Mesendoderm (in vitro differentiated cells): ENCODE data around the gene VRK1.

Source experiments
- DNase-seq: peaks from one replicate; pipeline ENCODE4 v3.0.0; 2013
- H2AK5ac ChIP-seq: 2 replicates; pipeline ENCODE4 v1.6.1; 2013; ENCODE audit warnings: low read length, inconsistent platforms
- H2BK120ac ChIP-seq: 2 replicates; pipeline ENCODE4 v1.6.1; 2013; ENCODE audit warnings: low read depth, mild to moderate bottlenecking, low read length, moderate library complexity, mixed read lengths
- H2BK15ac ChIP-seq: replicated peaks from 2 replicates; pipeline ENCODE4 v1.6.1; 2013; ENCODE audit warnings: low read depth, mild to moderate bottlenecking, moderate library complexity
- H2BK5ac ChIP-seq: 2 replicates; pipeline ENCODE4 v1.6.1; 2013; ENCODE audit warnings: low read length, inconsistent platforms
- H3K18ac ChIP-seq: 2 replicates; pipeline ENCODE4 v1.6.1; 2013; ENCODE audit warnings: mild to moderate bottlenecking, low read length, mixed read lengths
- H3K23ac ChIP-seq: one replicate; pipeline ENCODE4 v1.6.1; 2013; ENCODE audit warnings: low read length
- H3K27ac ChIP-seq: 2 replicates; pipeline ENCODE4 v1.5.1; 2013; ENCODE audit warnings: low read depth, mild to moderate bottlenecking, inconsistent platforms, low read length, moderate library complexity
- H3K27me3 ChIP-seq: 2 replicates; pipeline ENCODE4 v1.6.1; 2013; ENCODE audit warnings: low read length, control low read depth, mild to moderate bottlenecking, inconsistent platforms; ENCODE audit not compliant: insufficient read depth, poor library complexity
- H3K36me3 ChIP-seq: 2 replicates; pipeline ENCODE4 v1.6.1; 2013; ENCODE audit warnings: low read length, inconsistent platforms; ENCODE audit not compliant: control insufficient read depth, insufficient read depth
- H3K4ac ChIP-seq: one replicate; pipeline ENCODE4 v1.6.1; 2013; ENCODE audit warnings: low read depth, mild to moderate bottlenecking, low read length, moderate library complexity
- H3K4me1 ChIP-seq: 2 replicates; pipeline ENCODE4 v1.6.1; 2013; ENCODE audit warnings: low read depth, low read length, inconsistent platforms; ENCODE audit not compliant: control insufficient read depth
- H3K4me2 ChIP-seq: 2 replicates; pipeline ENCODE4 v1.6.1; 2013; ENCODE audit warnings: low read length
- H3K4me3 ChIP-seq: 2 replicates; pipeline ENCODE4 v1.5.1; 2013; ENCODE audit warnings: mild to moderate bottlenecking, low read length
- H3K56ac ChIP-seq: one replicate; pipeline ENCODE4 v1.6.1; 2013; ENCODE audit warnings: low read length
- H3K79me1 ChIP-seq: 2 replicates; pipeline ENCODE4 v1.6.1; 2013; ENCODE audit warnings: low read length, inconsistent platforms
- H3K79me2 ChIP-seq: 2 replicates; pipeline ENCODE4 v1.6.1; 2013; ENCODE audit warnings: mild to moderate bottlenecking, low read length; ENCODE audit not compliant: control insufficient read depth, insufficient read depth
- H3K9ac ChIP-seq: 2 replicates; pipeline ENCODE4 v1.6.1; 2013; ENCODE audit warnings: low read length, inconsistent platforms
- H4K5ac ChIP-seq: one replicate; pipeline ENCODE4 v1.6.1; 2013; ENCODE audit warnings: low read length
- H4K8ac ChIP-seq: one replicate; pipeline ENCODE4 v1.6.1; 2013; ENCODE audit warnings: low read depth, mild to moderate bottlenecking, control low read depth, low read length, moderate library complexity
- WGBS: extraction: QIAGEN DNeasy Blood & Tissue Kit; methylation state at CpG from one replicate; pipeline ENCODE4 v1.1.7; 2013; ENCODE audit warnings: low lambda C conversion rate, missing lambda C conversion rate; ENCODE audit not compliant: insufficient coverage; ENCODE audit errors: extremely low coverage; 5-methylcytosine and 5-hydroxymethylcytosine counted together

VRK1 gene

DNA sequence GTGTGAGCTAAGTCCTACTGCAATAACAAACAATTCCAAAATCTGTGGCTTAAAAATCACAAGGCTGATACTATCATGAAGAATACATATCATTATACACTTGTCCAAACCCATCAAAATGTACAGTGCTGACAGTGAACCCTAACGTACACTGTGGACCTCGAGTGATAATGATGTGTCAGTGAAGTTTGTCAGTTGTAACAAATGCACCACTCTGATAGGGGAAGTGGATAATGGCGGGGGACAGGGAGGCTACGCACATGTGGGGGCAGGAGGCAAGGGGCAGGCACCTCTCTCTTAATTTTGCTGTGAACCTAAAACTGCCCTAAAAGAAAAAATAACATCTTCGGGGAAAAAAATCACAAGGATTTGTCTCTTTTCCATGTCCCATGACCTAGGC is 100.0 kb downstream of the VRK1 start:
- H3K9ac ChIP-seq: no peak overlapping the region
- H2BK120ac ChIP-seq: no peak overlapping the region
- no peak overlapping the region for H3K23ac ChIP-seq
- H3K4ac ChIP-seq: no peak overlapping the region
- H2BK5ac ChIP-seq: no peak overlapping the region
- H3K27me3 ChIP-seq: no peaks in the 10 kb centered on the region
- H3K4me3 ChIP-seq: no peak overlapping the region
- no peak overlapping the region for H2BK15ac ChIP-seq
- no peaks in the 10 kb centered on the region for H3K79me2 ChIP-seq
- H2AK5ac ChIP-seq: no peak overlapping the region
- H4K8ac ChIP-seq: no peak overlapping the region
- H3K27ac ChIP-seq: no peak overlapping the region
- H3K4me1 ChIP-seq: no peaks in the 10 kb centered on the region
- DNase-seq: no peak
- no peak overlapping the region for H3K18ac ChIP-seq
- no peaks in the 10 kb centered on the region for H3K36me3 ChIP-seq
- H3K4me2 ChIP-seq: no peak overlapping the region
- H3K79me1 ChIP-seq: no peaks in the 10 kb centered on the region
- WGBS: no CpG with 5 or more reads among the region's 5 CpGs
- H3K56ac ChIP-seq: no peak overlapping the region
- H4K5ac ChIP-seq: no peak overlapping the region

DNA sequence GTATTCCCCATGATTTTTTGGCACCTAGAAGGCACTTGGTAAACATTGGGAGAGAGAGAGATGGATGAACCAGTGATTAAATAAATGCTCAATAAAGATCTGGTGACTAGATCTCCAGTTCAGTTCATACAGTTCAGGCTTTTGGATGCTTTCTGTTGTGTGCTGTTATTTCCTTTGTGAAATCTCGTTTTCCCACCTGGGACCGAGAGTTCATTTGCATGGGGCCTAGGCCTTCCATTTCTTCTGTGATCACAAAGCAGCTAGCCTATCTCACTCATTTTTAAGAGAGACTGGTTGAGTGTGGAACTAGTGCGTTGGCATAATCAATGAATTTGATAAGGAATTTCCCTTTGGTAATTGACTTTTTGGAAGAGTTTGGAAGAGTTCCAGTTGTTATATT is 104.0 kb downstream of the VRK1 start:
- H3K36me3 ChIP-seq: no peaks in the 10 kb centered on the region
- WGBS: no CpG with 5 or more reads among the region's 3 CpGs

DNA sequence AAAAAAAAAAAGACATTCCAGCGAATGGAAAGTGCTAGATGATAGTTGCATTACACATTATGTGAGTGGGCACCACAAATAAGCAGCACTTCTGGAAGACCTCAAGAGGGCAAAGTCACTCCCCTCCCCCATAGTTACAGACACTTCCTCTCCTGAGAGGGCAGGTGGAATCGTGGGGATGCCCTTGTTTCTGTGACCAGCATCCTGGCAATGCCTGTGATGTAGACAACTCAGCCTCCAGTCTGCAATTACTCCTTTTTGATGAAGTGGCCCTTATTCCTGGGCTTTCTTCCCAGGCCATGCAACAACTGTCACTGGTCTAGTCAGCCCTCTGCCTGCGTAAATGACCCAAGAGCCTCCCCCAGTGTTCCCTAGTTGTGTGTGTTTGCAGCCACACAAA is 104.8 kb downstream of the VRK1 start:
- no peak overlapping the region for H3K56ac ChIP-seq
- WGBS: no CpG with 5 or more reads among the region's 3 CpGs
- H2BK120ac ChIP-seq: no peak overlapping the region
- no peak overlapping the region for H2BK15ac ChIP-seq
- H3K27me3 ChIP-seq: no peaks in the 10 kb centered on the region
- no peaks in the 10 kb centered on the region for H3K36me3 ChIP-seq
- no peak overlapping the region for H4K8ac ChIP-seq
- DNase-seq: no peak
- H3K4ac ChIP-seq: no peak overlapping the region
- H3K79me1 ChIP-seq: no peaks in the 10 kb centered on the region
- H3K4me3 ChIP-seq: no peak overlapping the region
- no peaks in the 10 kb centered on the region for H3K79me2 ChIP-seq
- no peak overlapping the region for H4K5ac ChIP-seq
- no peak overlapping the region for H3K4me2 ChIP-seq
- no peak overlapping the region for H3K18ac ChIP-seq
- H2BK5ac ChIP-seq: no peak overlapping the region
- H3K23ac ChIP-seq: no peak overlapping the region
- no peaks in the 10 kb centered on the region for H3K4me1 ChIP-seq
- H3K27ac ChIP-seq: no peak overlapping the region
- no peak overlapping the region for H3K9ac ChIP-seq
- H2AK5ac ChIP-seq: no peak overlapping the region

More for the DNA sequence above, 104.0 kb downstream of the VRK1 start:
- H2BK5ac ChIP-seq: no peak overlapping the region
- H3K4ac ChIP-seq: no peak overlapping the region
- H3K18ac ChIP-seq: no peak overlapping the region
- H2BK15ac ChIP-seq: no peak overlapping the region
- H3K9ac ChIP-seq: no peak overlapping the region
- no peaks in the 10 kb centered on the region for H3K79me1 ChIP-seq
- H3K27ac ChIP-seq: no peak overlapping the region
- H3K4me1 ChIP-seq: no peaks in the 10 kb centered on the region
- no peak overlapping the region for H4K5ac ChIP-seq
- no peak overlapping the region for H2BK120ac ChIP-seq
- no peak overlapping the region for H2AK5ac ChIP-seq
- no peak overlapping the region for H3K4me2 ChIP-seq
- no peak overlapping the region for H3K56ac ChIP-seq
- DNase-seq: no peak
- H3K79me2 ChIP-seq: no peaks in the 10 kb centered on the region
- no peak overlapping the region for H3K4me3 ChIP-seq
- H3K27me3 ChIP-seq: no peaks in the 10 kb centered on the region
- H3K23ac ChIP-seq: no peak overlapping the region
- no peak overlapping the region for H4K8ac ChIP-seq

DNA sequence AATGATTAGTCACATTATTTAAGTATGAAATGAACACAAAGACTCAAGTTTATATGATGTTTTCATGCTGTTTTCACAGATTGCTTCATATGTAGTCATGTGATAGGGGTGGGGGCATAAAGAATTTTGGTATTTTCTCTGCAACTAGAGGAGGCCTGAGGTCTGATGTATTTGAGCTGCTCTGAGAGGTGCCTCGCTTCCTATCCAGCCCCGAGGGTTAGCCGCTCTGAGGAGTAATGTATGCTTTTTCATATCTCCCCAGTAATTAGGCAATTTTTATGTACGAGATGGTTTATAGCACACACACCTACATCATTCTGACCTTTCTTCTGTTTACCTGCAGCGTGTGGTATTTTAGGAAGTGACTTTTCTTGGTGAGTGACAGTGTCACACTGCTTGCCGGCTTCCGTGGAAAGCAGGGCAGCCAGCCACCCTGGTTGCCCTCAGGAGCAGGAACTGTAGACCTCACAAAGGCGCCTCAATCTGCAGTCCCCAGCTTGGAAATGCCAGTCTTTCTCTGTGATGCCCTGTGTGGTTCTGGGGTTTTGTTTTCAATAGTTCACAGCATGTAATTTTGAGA is 106.4 kb downstream of the VRK1 start:
- H3K4ac ChIP-seq: no peak overlapping the region
- no peak overlapping the region for H4K8ac ChIP-seq
- no peak overlapping the region for H3K4me2 ChIP-seq
- H4K5ac ChIP-seq: no peak overlapping the region
- H3K4me1 ChIP-seq: no peaks in the 10 kb centered on the region
- no peak overlapping the region for H3K27ac ChIP-seq
- no peaks in the 10 kb centered on the region for H3K79me2 ChIP-seq
- H2BK5ac ChIP-seq: no peak overlapping the region
- H2BK15ac ChIP-seq: no peak overlapping the region
- H2AK5ac ChIP-seq: no peak overlapping the region
- no peaks in the 10 kb centered on the region for H3K79me1 ChIP-seq
- H3K4me3 ChIP-seq: no peak overlapping the region
- no peak overlapping the region for H3K23ac ChIP-seq
- no peaks in the 10 kb centered on the region for H3K36me3 ChIP-seq
- no peak overlapping the region for H3K18ac ChIP-seq
- H3K27me3 ChIP-seq: no peaks in the 10 kb centered on the region
- H2BK120ac ChIP-seq: no peak overlapping the region
- H3K56ac ChIP-seq: no peak overlapping the region
- WGBS: no CpG with 5 or more reads among the region's 8 CpGs
- no peak overlapping the region for H3K9ac ChIP-seq
- DNase-seq: no peak

DNA sequence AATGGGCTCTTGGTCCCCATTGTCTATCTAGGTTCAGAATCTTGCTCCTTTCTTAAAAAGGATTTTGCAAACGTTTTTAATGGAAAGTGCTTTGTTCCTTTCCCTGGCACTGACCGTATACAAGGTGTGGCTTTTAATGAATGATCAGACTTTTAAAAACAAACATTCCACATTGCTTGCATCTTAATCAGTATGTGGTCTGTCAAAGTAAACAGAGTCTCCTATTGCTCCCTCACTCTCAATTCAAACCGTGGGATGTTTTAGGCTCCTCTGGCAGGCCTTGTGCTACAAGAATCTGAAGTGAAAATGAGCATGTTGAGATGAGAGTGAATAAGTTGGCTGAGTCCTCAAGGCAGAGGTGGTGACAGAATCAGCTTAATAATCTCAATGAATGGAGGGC is 107.0 kb downstream of the VRK1 start:
- Histone ChIP-seq H3K9ac (no peak overlapping the region), H3K23ac (no peak overlapping the region), H3K79me1 (no peaks in the 10 kb centered on the region), H2BK5ac (no peak overlapping the region), H3K36me3 (no peaks in the 10 kb centered on the region), H3K56ac (no peak overlapping the region), H2BK120ac (no peak overlapping the region), H3K4me1 (no peaks in the 10 kb centered on the region), H3K4me3 (no peak overlapping the region), H3K27ac (no peak overlapping the region), H3K4me2 (no peak overlapping the region), H3K79me2 (no peaks in the 10 kb centered on the region), H3K4ac (no peak overlapping the region), H3K18ac (no peak overlapping the region), H3K27me3 (no peaks in the 10 kb centered on the region), H2AK5ac (no peak overlapping the region), H4K5ac (no peak overlapping the region), H4K8ac (no peak overlapping the region), H2BK15ac (no peak overlapping the region)
- no CpG with 5 or more reads among the region's 3 CpGs for WGBS
- no peak for DNase-seq

DNA sequence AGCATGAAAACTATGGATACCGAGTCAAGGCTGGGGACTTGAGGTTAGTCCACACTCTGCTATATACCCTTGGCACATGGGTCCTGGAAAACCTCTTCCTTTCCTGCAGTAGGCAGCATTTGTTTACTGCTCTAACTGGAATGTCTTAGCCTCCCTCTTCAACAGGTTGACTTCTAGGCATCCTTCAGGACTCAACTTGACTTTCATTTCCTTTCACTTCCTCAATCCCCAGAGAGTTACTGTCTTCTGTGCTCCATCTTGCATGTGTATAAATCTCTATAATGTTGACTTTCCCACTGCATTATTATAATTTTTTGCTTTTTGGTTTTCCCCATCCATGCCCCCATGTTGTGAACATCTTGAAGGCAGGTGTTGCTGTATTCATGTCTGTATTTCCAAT is 107.9 kb downstream of the VRK1 start:
- Histone ChIP-seq H3K79me1 (no peaks in the 10 kb centered on the region), H4K5ac (no peak overlapping the region), H2BK15ac (no peak overlapping the region), H3K27me3 (no peaks in the 10 kb centered on the region), H3K56ac (no peak overlapping the region), H3K9ac (no peak overlapping the region), H3K4me2 (no peak overlapping the region), H3K4me3 (no peak overlapping the region), H3K79me2 (no peaks in the 10 kb centered on the region), H2BK120ac (no peak overlapping the region), H3K23ac (no peak overlapping the region), H2BK5ac (no peak overlapping the region), H3K27ac (no peak overlapping the region), H3K36me3 (no peaks in the 10 kb centered on the region), H3K4ac (no peak overlapping the region), H3K4me1 (no peaks in the 10 kb centered on the region), H4K8ac (no peak overlapping the region), H3K18ac (no peak overlapping the region), H2AK5ac (no peak overlapping the region)
- WGBS: no CpG with 5 or more reads among the region's 1 CpG
- DNase-seq: no peak
